Transverse colon (tissue), 4 donors: ENCODE measurements around the gene KCNK10.

Experiments
- EP300 ChIP-seq: sonication (generic); formaldehyde crosslinking; IDR thresholded peaks from one replicate; pipeline ENCODE4 v1.6.1; 2017; ENCODE audit warnings: antibody characterized with exemption, low read depth
- POLR2A ChIP-seq: fragments of 450-650 bp; IDR thresholded peaks from one replicate; pipeline ENCODE4 v1.6.1; 2016; ENCODE audit warnings: antibody characterized with exemption, mild to moderate bottlenecking, moderate library complexity
- POLR2AphosphoS5 ChIP-seq, 3 donors: sonication (generic); formaldehyde crosslinking; IDR thresholded peaks; one replicate each; pipeline ENCODE4 v1.6.1; 2016; ENCODE audit warnings: antibody characterized with exemption in 3 of 3
- TF ChIP-seq, protein P1 (sequence below), 5 experiments: fragments of 200-600 bp in 3 of 5; fragments of 450-650 bp in 2 of 5; sonication (generic) in 3 of 5; IDR thresholded peaks; 1 replicate in 2 of 5; 2 replicates in 3 of 5; pipeline ENCODE4 v1.5.1; 2016 to 2017; ENCODE audit warnings: antibody characterized with exemption in 5 of 5, inconsistent platforms in 3 of 5, mild to moderate bottlenecking in 2 of 5, moderate library complexity in 1 of 5

- no peak for TF ChIP-seq POLR2A
- no peak for TF ChIP-seq EP300
- TF ChIP-seq, protein P1, sequence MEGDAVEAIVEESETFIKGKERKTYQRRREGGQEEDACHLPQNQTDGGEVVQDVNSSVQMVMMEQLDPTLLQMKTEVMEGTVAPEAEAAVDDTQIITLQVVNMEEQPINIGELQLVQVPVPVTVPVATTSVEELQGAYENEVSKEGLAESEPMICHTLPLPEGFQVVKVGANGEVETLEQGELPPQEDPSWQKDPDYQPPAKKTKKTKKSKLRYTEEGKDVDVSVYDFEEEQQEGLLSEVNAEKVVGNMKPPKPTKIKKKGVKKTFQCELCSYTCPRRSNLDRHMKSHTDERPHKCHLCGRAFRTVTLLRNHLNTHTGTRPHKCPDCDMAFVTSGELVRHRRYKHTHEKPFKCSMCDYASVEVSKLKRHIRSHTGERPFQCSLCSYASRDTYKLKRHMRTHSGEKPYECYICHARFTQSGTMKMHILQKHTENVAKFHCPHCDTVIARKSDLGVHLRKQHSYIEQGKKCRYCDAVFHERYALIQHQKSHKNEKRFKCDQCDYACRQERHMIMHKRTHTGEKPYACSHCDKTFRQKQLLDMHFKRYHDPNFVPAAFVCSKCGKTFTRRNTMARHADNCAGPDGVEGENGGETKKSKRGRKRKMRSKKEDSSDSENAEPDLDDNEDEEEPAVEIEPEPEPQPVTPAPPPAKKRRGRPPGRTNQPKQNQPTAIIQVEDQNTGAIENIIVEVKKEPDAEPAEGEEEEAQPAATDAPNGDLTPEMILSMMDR (IDR thresholded peaks at IDR 0.05), result no peak
- no peak for TF ChIP-seq POLR2AphosphoS5 (IDR thresholded peaks at IDR 0.05)
These were observed 73.8 kb downstream of the KCNK10 start for GRCh38 chr14:88249266-88249665.
